SU-DHL-6 (cell line): Measurements from ENCODE around the gene MAPK14.

ENCODE experiments used
- CTCF ChIP-seq: fragments of 200-600 bp; sonication (generic); IDR thresholded peaks from one replicate; pipeline ENCODE4 v1.5.1; 2017; ENCODE audit warnings: antibody characterized with exemption, mild to moderate bottlenecking, low read length, moderate library complexity; ENCODE audit not compliant: insufficient read depth, poor library complexity, severe bottlenecking
- EZH2phosphoT487 ChIP-seq: fragments of 200-600 bp; sonication (generic), shearing (Covaris generic); conservative IDR thresholded peaks from 2 replicates; pipeline ENCODE4 v1.6.1; 2018; ENCODE audit warnings: mild to moderate bottlenecking, antibody characterized with exemption, low read length, moderate library complexity, mixed read lengths

GRCh38 chr6:36095497-36096391 is 68.1 kb downstream of the MAPK14 start:
- TF ChIP-seq EZH2phosphoT487 = no peak
- no peak for TF ChIP-seq CTCF
